Liver (tissue), 9 donors: ENCODE data around the gene KCND2. TPM values are rescaled to one million over a fixed set of nuclear protein-coding genes. Genes with fewer than 3 reads are reported as not detected.

Experiments used
- DNase-seq: peaks from one replicate; pipeline ENCODE4 v3.0.0-alpha.2; 2017; ENCODE audit warnings: low spot score
- H3K27ac ChIP-seq, 2 donors: one replicate each; pipeline ENCODE4 v1.7.0; 2013; ENCODE audit warnings: inconsistent platforms in 2 of 2, low read length in 2 of 2, control low read depth in 1 of 2, low read depth in 1 of 2, mild to moderate bottlenecking in 1 of 2
- H3K27me3 ChIP-seq, 4 donors: one replicate each; pipeline versions ENCODE4 v1.6.1 to v1.7.0; 2013; ENCODE audit warnings: low read length in 3 of 4, inconsistent platforms in 1 of 4, mild to moderate bottlenecking in 1 of 4, moderate library complexity in 1 of 4; ENCODE audit not compliant: control insufficient read depth in 4 of 4, insufficient read depth in 4 of 4
- H3K36me3 ChIP-seq, 4 donors: one replicate each; pipeline versions ENCODE4 v1.6.1 to v1.7.0; 2013; ENCODE audit warnings: low read length in 3 of 4, mild to moderate bottlenecking in 3 of 4, low read depth in 1 of 4, moderate library complexity in 1 of 4; ENCODE audit not compliant: control insufficient read depth in 4 of 4, insufficient read depth in 3 of 4
- H3K4me1 ChIP-seq, 4 donors: one replicate each; pipeline versions ENCODE4 v1.6.1 to v1.7.0; 2013; ENCODE audit warnings: low read length in 3 of 4, mild to moderate bottlenecking in 3 of 4, moderate library complexity in 1 of 4; ENCODE audit not compliant: control insufficient read depth in 4 of 4, insufficient read depth in 4 of 4
- H3K4me3 ChIP-seq, 3 donors: one replicate each; pipeline versions ENCODE4 v1.6.1 to v1.7.0; 2013; ENCODE audit warnings: low read length in 3 of 3, control low read depth in 1 of 3, low read depth in 1 of 3, mild to moderate bottlenecking in 1 of 3
- H3K9ac ChIP-seq, 2 donors: one replicate each; pipeline ENCODE4 v1.7.0; 2013; ENCODE audit warnings: low read length in 2 of 2, mild to moderate bottlenecking in 2 of 2, moderate library complexity in 2 of 2, control low read depth in 1 of 2, low read depth in 1 of 2
- H3K9me3 ChIP-seq, 4 donors: one replicate each; pipeline versions ENCODE4 v1.6.1 to v1.7.0; 2013; ENCODE audit warnings: low read length in 3 of 4; ENCODE audit not compliant: control insufficient read depth in 4 of 4
- FOXA1 ChIP-seq: IDR thresholded peaks from 2 replicates; pipeline ENCODE4 v1.6.1; 2016; ENCODE audit warnings: antibody characterized with exemption
- FOXA2 ChIP-seq: IDR thresholded peaks from 2 replicates; pipeline ENCODE4 v1.6.1; 2016; ENCODE audit warnings: antibody characterized with exemption
- HNF4G ChIP-seq: IDR thresholded peaks from 2 replicates; pipeline ENCODE4 v1.6.1; 2016; ENCODE audit warnings: antibody characterized with exemption
- JUND ChIP-seq, 2 donors: IDR thresholded peaks; 2 replicates each; pipeline ENCODE4 v1.6.1; 2016; ENCODE audit warnings: antibody characterized with exemption in 2 of 2
- NR2F2 ChIP-seq: IDR thresholded peaks from 2 replicates; pipeline ENCODE4 v1.6.1; 2016; ENCODE audit warnings: antibody characterized with exemption
- RXRA ChIP-seq, 2 donors: IDR thresholded peaks; 2 replicates each; pipeline ENCODE4 v1.6.1; 2017 to 2018; ENCODE audit warnings: antibody characterized with exemption in 2 of 2, mild to moderate bottlenecking in 1 of 2
- SP1 ChIP-seq: IDR thresholded peaks from 2 replicates; pipeline ENCODE4 v1.6.1; 2018; ENCODE audit warnings: antibody characterized with exemption, mild to moderate bottlenecking
- YY1 ChIP-seq: IDR thresholded peaks from 2 replicates; pipeline ENCODE4 v1.6.1; 2016; ENCODE audit warnings: antibody characterized with exemption, mild to moderate bottlenecking
- WGBS: extraction: QIAGEN DNeasy Blood & Tissue Kit; methylation state at CpG from one replicate; pipeline ENCODE4 v1.1.7; 2013; 5-methylcytosine and 5-hydroxymethylcytosine counted together
- polyA plus RNA-seq, 2 donors: library from polyadenylated mRNA; stranded (reverse) in 1 of 2; unstranded in 1 of 2; fragments of 200-250 nt in 1 of 2; fragments of >200 nt in 1 of 2; fragmentation: Nextera tagmentation in 1 of 2; extraction: Ambion mirVana in 1 of 2; gene quantifications; one replicate each; pipeline versions ENCODE4 v1.2.1 to v1.2.3, GENCODE V29; 2013 to 2015
- total RNA-seq, 2 donors: library from RNA; depleted of rRNA; stranded (reverse); fragments of >200 nt; gene quantifications; one replicate each; pipeline ENCODE4 v1.2.3, GENCODE V29; 2014
- TF ChIP-seq, protein P1 (sequence below): IDR thresholded peaks from 2 replicates; pipeline ENCODE4 v1.6.1; 2016; ENCODE audit warnings: antibody characterized with exemption
- TF ChIP-seq, protein P2 (sequence below): fragments of 150-350 bp; IDR thresholded peaks from 2 replicates; pipeline ENCODE4 v1.5.1; 2017; ENCODE audit warnings: improper control_type of control experiment, low read depth, low read length; ENCODE audit not compliant: missing input control
- TF ChIP-seq, protein P3 (sequence below): IDR thresholded peaks from 2 replicates; pipeline ENCODE4 v1.6.1; 2016; ENCODE audit warnings: antibody characterized with exemption, mild to moderate bottlenecking
- TF ChIP-seq, protein P4 (sequence below): IDR thresholded peaks from 2 replicates; pipeline ENCODE4 v1.6.1; 2016; ENCODE audit warnings: antibody characterized with exemption
- donor health status: healthy.
- donor health status: healthy.
- donor health status: healthy.
- donor health status: healthy.
- donor health status: healthy.

Gene KCND2
- total and polyA plus RNA-seq, 4 donors, result 0.02 to 0.22 (median 0.07) TPM

DNA sequence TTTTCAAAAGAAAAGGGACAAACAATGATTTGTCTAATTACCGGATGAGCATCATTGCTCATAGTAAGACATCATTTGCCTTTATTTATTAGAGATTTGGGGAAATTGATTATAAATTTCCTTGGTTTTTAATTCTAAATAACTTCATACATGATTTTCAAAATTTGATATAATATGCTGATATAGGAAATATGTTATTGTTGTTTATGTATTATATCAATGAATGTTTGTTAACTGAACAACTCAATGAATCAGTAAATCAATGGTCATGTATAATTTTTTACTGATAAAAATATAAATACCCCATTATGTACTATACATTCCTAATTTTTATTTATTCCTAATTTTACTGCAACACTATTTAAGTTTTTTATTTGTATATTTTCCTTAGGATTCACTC is 327.6 kb downstream of the KCND2 start:
- Histone ChIP-seq H3K9me3 (no peaks in the 10 kb centered on the region), H3K4me3 (no peak overlapping the region), H3K27ac (no peak overlapping the region), H3K4me1 (no peaks in the 10 kb centered on the region), H3K27me3 (no peaks in the 10 kb centered on the region), H3K36me3 (no peaks in the 10 kb centered on the region), H3K9ac (no peak overlapping the region)
- DNase-seq, result no peak
- WGBS, result 96% methylated on average over 1 of the region's 1 CpG
- TF ChIP-seq SP1 (no peak), HNF4G (no peak), YY1 (no peak), NR2F2 (no peak), JUND (IDR thresholded peaks at IDR 0.05) (no peak), RXRA (IDR thresholded peaks at IDR 0.05) (no peak), FOXA1 (no peak)

DNA sequence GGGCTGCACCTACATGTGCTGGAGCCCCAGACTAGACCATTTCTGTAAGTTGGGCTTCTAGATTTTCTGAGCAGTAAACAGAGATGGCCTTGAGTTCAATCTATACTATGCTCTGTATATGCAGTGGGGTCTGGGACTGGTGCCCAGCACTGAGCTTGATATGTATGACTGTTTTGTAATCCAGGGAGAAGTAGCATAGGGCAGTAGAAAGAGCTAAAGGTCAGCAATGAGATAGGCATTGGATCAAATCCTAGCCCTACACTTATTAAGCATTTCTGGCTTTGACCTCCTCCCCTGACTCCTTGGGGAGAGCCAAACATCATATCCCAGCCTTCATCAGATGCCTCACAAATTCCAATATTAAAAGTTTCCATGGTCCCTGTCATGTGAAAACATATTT is 330.4 kb downstream of the KCND2 start:
- DNase-seq, result no peak
- H3K36me3 ChIP-seq, result no peaks in the 10 kb centered on the region
- no peaks in the 10 kb centered on the region for H3K9me3 ChIP-seq
- H3K4me3 ChIP-seq, result no peak overlapping the region
- no peaks in the 10 kb centered on the region for H3K27me3 ChIP-seq
- TF ChIP-seq RXRA (IDR thresholded peaks at IDR 0.05), result no peak
- TF ChIP-seq, protein P1, sequence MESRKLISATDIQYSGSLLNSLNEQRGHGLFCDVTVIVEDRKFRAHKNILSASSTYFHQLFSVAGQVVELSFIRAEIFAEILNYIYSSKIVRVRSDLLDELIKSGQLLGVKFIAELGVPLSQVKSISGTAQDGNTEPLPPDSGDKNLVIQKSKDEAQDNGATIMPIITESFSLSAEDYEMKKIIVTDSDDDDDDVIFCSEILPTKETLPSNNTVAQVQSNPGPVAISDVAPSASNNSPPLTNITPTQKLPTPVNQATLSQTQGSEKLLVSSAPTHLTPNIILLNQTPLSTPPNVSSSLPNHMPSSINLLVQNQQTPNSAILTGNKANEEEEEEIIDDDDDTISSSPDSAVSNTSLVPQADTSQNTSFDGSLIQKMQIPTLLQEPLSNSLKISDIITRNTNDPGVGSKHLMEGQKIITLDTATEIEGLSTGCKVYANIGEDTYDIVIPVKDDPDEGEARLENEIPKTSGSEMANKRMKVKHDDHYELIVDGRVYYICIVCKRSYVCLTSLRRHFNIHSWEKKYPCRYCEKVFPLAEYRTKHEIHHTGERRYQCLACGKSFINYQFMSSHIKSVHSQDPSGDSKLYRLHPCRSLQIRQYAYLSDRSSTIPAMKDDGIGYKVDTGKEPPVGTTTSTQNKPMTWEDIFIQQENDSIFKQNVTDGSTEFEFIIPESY, result no peak
- TF ChIP-seq FOXA1, result no peak
- TF ChIP-seq FOXA2, result no peak
- TF ChIP-seq SP1, result no peak
- TF ChIP-seq, protein P2, sequence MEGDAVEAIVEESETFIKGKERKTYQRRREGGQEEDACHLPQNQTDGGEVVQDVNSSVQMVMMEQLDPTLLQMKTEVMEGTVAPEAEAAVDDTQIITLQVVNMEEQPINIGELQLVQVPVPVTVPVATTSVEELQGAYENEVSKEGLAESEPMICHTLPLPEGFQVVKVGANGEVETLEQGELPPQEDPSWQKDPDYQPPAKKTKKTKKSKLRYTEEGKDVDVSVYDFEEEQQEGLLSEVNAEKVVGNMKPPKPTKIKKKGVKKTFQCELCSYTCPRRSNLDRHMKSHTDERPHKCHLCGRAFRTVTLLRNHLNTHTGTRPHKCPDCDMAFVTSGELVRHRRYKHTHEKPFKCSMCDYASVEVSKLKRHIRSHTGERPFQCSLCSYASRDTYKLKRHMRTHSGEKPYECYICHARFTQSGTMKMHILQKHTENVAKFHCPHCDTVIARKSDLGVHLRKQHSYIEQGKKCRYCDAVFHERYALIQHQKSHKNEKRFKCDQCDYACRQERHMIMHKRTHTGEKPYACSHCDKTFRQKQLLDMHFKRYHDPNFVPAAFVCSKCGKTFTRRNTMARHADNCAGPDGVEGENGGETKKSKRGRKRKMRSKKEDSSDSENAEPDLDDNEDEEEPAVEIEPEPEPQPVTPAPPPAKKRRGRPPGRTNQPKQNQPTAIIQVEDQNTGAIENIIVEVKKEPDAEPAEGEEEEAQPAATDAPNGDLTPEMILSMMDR, result no peak
- TF ChIP-seq, protein P3, sequence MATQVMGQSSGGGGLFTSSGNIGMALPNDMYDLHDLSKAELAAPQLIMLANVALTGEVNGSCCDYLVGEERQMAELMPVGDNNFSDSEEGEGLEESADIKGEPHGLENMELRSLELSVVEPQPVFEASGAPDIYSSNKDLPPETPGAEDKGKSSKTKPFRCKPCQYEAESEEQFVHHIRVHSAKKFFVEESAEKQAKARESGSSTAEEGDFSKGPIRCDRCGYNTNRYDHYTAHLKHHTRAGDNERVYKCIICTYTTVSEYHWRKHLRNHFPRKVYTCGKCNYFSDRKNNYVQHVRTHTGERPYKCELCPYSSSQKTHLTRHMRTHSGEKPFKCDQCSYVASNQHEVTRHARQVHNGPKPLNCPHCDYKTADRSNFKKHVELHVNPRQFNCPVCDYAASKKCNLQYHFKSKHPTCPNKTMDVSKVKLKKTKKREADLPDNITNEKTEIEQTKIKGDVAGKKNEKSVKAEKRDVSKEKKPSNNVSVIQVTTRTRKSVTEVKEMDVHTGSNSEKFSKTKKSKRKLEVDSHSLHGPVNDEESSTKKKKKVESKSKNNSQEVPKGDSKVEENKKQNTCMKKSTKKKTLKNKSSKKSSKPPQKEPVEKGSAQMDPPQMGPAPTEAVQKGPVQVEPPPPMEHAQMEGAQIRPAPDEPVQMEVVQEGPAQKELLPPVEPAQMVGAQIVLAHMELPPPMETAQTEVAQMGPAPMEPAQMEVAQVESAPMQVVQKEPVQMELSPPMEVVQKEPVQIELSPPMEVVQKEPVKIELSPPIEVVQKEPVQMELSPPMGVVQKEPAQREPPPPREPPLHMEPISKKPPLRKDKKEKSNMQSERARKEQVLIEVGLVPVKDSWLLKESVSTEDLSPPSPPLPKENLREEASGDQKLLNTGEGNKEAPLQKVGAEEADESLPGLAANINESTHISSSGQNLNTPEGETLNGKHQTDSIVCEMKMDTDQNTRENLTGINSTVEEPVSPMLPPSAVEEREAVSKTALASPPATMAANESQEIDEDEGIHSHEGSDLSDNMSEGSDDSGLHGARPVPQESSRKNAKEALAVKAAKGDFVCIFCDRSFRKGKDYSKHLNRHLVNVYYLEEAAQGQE, result no peak
- TF ChIP-seq, protein P4, sequence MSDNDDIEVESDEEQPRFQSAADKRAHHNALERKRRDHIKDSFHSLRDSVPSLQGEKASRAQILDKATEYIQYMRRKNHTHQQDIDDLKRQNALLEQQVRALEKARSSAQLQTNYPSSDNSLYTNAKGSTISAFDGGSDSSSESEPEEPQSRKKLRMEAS, result no peak
- H3K27ac ChIP-seq, result no peak overlapping the region
- H3K4me1 ChIP-seq, result no peaks in the 10 kb centered on the region
- H3K9ac ChIP-seq, result no peak overlapping the region
